Left lung (tissue), 10 donors: ENCODE measurements around the gene CASTOR1. TPM values are rescaled to one million over a fixed set of nuclear protein-coding genes. Genes with fewer than 3 reads are reported as not detected.
A peak's percentile ranks its signal among the peaks of the same experiment; 100 is the strongest.

Experiments used
- ATAC-seq: fragments of 200-7000 bp; cut with Tn5 transposase; one replicate; pipeline ENCODE4 v1.9.1; 2020; ENCODE audit warnings: moderate library complexity
- DNase-seq, 4 donors: peaks; one replicate each; pipeline ENCODE4 v3.0.0-alpha.2; 2013 to 2020
- H3K27ac ChIP-seq, 2 donors: fragments of 200-600 bp; sonication (generic) in 1 of 2; one replicate each; pipeline versions ENCODE4 v1.5.0 to v1.8.0; 2020 to 2021
- H3K27me3 ChIP-seq, 2 donors: fragments of 200-600 bp; sonication (generic) in 1 of 2; one replicate each; pipeline versions ENCODE4 v1.5.0 to v1.8.0; 2020 to 2021
- H3K36me3 ChIP-seq, 2 donors: fragments of 200-600 bp; sonication (generic) in 1 of 2; one replicate each; pipeline versions ENCODE4 v1.5.0 to v1.8.0; 2020 to 2021
- H3K4me1 ChIP-seq, 2 donors: fragments of 200-600 bp; one replicate each; pipeline ENCODE4 v1.8.0; 2021
- H3K4me3 ChIP-seq, 2 donors: fragments of 200-600 bp; sonication (generic) in 1 of 2; one replicate each; pipeline versions ENCODE4 v1.5.0 to v1.8.0; 2020 to 2021; ENCODE audit warnings: mild to moderate bottlenecking in 1 of 2
- H3K9me3 ChIP-seq, 2 donors: fragments of 200-600 bp; sonication (generic) in 1 of 2; one replicate each; pipeline versions ENCODE4 v1.5.0 to v1.8.0; 2020 to 2021
- CTCF ChIP-seq, 2 donors: fragments of 200-600 bp; sonication (generic) in 1 of 2; IDR thresholded peaks; one replicate each; pipeline versions ENCODE4 v1.5.0 to v1.8.0; 2021; ENCODE audit warnings: antibody characterized with exemption in 2 of 2
- intact Hi-C, 2 donors: fragments of 100-400 bp; cut with DNase I; formaldehyde crosslinking; loops; one replicate each; pipeline versions ENCODE4 v1.11.2 to v1.14.2; 2022
- polyA plus RNA-seq, 6 donors: library from polyadenylated mRNA; unstranded; fragments of 120-200 nt; gene quantifications; one replicate each; pipeline ENCODE4 v1.2.1, GENCODE V29; 2013; ENCODE audit not compliant: insufficient read length in 6 of 6
- total RNA-seq, 2 donors: library from RNA; stranded (reverse); fragmentation: NEBNext Ultra II Directional; extraction: Animal tissue kit (Norgen Biotek cat#: 25700); gene quantifications; one replicate each; pipeline ENCODE4 v1.2.1, GENCODE V29; 2021
- donor health status: DM: no; HTN: yes; CAD: no.
- donor health status: DM: no; HTN: no; CAD: no.

Gene CASTOR1
- total and polyA plus RNA-seq, 8 donors: 10.7 to 16.7 (median 14.4) TPM

GRCh38 chr22:30332551-30332950 is 43.2 kb upstream of the CASTOR1 start:
- Histone ChIP-seq H3K4me3 (no peak overlapping the region), H3K4me1 (peaks cover 0 to 1% of the 10 kb centered on the region in 2 donors), H3K9me3 (no peaks in the 10 kb centered on the region), H3K36me3 (peaks cover 6 to 91% of the 10 kb centered on the region in 2 donors), H3K27me3 (no peaks in the 10 kb centered on the region), H3K27ac (no peak overlapping the region)
- ATAC-seq (no peak), DNase-seq (no peak)
- TF ChIP-seq CTCF (IDR thresholded peaks at IDR 0.05): no peak
- intact Hi-C loops: no loop called here

- Histone ChIP-seq H3K27ac (no peak overlapping the region), H3K4me1 (peaks cover 25 to 34% of the 10 kb centered on the region in 2 donors), H3K36me3 (peaks cover 0 to 51% of the 10 kb centered on the region in 2 donors), H3K9me3 (no peaks in the 10 kb centered on the region), H3K4me3 (no peak overlapping the region), H3K27me3 (no peaks in the 10 kb centered on the region)
- DNase-seq: no peak
- TF ChIP-seq CTCF (IDR thresholded peaks at IDR 0.05): no peak
- ATAC-seq: no peak
- intact Hi-C loops: no loop called here
These were observed 39.3 kb upstream of the CASTOR1 start for GRCh38 chr22:30328466-30329049.

GRCh38 chr22:30327864-30328345 is 38.6 kb upstream of the CASTOR1 start:
- no peak for TF ChIP-seq CTCF (IDR thresholded peaks at IDR 0.05)
- H3K27ac ChIP-seq: peak overlapping the region in 1 of 2 donors; percentile 88
- DNase-seq (no peak), ATAC-seq (peak; percentile 51)
- H3K4me1 ChIP-seq: peaks cover 25 to 39% of the 10 kb centered on the region in 2 donors
- intact Hi-C loops: no loop called here
- no peaks in the 10 kb centered on the region for H3K9me3 ChIP-seq
- no peak overlapping the region for H3K4me3 ChIP-seq
- H3K36me3 ChIP-seq: peaks cover 0 to 49% of the 10 kb centered on the region in 2 donors
- no peaks in the 10 kb centered on the region for H3K27me3 ChIP-seq

- Histone ChIP-seq H3K36me3 (peaks cover 0 to 38% of the 10 kb centered on the region in 2 donors), H3K27me3 (no peaks in the 10 kb centered on the region), H3K4me1 (peaks cover 25 to 50% of the 10 kb centered on the region in 2 donors), H3K27ac (peak within 1 kb of the TSS; percentile 77 to 88), H3K4me3 (peak within 1 kb of the TSS; percentile 93 to 96), H3K9me3 (no peaks in the 10 kb centered on the region)
- intact Hi-C loops: no loop called here
- ATAC-seq: peak; percentile 93
- TF ChIP-seq CTCF (IDR thresholded peaks at IDR 0.05): no peak
- DNase-seq: peak; percentile 80 to 96 (median 93)
These were observed 37.5 kb upstream of the CASTOR1 start, which contains the start of gene TBC1D10A for GRCh38 chr22:30326706-30327362. Gene TBC1D10A, minus strand, starts transcription at chr22:30326941. Its CDS starts 60 bp downstream, at chr22:30326881.

GRCh38 chr22:30326255-30326705 is 37.0 kb upstream of the CASTOR1 start:
- Histone ChIP-seq H3K27ac (peak overlapping the region; percentile 77 to 88), H3K4me1 (peaks cover 27 to 56% of the 10 kb centered on the region in 2 donors), H3K27me3 (no peaks in the 10 kb centered on the region), H3K9me3 (no peaks in the 10 kb centered on the region), H3K36me3 (peaks cover 0 to 33% of the 10 kb centered on the region in 2 donors), H3K4me3 (peak overlapping the region; percentile 93 to 96)
- intact Hi-C loops: no loop called here
- ATAC-seq: peak; percentile 40
- peak in 1 of 4 donors; percentile 39 for DNase-seq
- TF ChIP-seq CTCF (IDR thresholded peaks at IDR 0.05): no peak
